PC-3 (cell line): ENCODE results near the gene VAPB.

Source experiments
- CTCF ChIP-seq: fragments of 300-600 bp; sonication (generic); conservative IDR thresholded peaks from 2 replicates; pipeline ENCODE4 v1.5.1; 2017; ENCODE audit warnings: antibody characterized with exemption, low read depth, mild to moderate bottlenecking, low read length
- EZH2 ChIP-seq: fragments of 300-600 bp; sonication (generic); IDR thresholded peaks from one replicate; pipeline ENCODE4 v1.6.1; 2017; ENCODE audit warnings: antibody characterized with exemption, mild to moderate bottlenecking, low read length; ENCODE audit not compliant: unreplicated experiment
- EZH2phosphoT487 ChIP-seq: fragments of 300-600 bp; sonication (generic); IDR thresholded peaks from 2 replicates; pipeline ENCODE4 v1.6.1; 2018; ENCODE audit warnings: mild to moderate bottlenecking, antibody characterized with exemption, low read length, borderline replicate concordance

- TF ChIP-seq CTCF: no peak
- no peak for TF ChIP-seq EZH2phosphoT487
- no peak for TF ChIP-seq EZH2
These were observed 59.9 kb downstream of the VAPB start for GRCh38 chr20:58448958-58449357.
